ENCODE results near the gene HMGA1.

Gene HMGA1, protein sequence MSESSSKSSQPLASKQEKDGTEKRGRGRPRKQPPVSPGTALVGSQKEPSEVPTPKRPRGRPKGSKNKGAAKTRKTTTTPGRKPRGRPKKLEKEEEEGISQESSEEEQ

GRCh38 chr6:34236443-34237315 lies at the start of gene HMGA1:
Gene HMGA1, plus strand, starts transcription at chr6:34236873. Its CDS starts 3,908 bp downstream, at chr6:34240781.
- DNase-seq, result peak; percentile 66 to 90 (median 77)

DNA sequence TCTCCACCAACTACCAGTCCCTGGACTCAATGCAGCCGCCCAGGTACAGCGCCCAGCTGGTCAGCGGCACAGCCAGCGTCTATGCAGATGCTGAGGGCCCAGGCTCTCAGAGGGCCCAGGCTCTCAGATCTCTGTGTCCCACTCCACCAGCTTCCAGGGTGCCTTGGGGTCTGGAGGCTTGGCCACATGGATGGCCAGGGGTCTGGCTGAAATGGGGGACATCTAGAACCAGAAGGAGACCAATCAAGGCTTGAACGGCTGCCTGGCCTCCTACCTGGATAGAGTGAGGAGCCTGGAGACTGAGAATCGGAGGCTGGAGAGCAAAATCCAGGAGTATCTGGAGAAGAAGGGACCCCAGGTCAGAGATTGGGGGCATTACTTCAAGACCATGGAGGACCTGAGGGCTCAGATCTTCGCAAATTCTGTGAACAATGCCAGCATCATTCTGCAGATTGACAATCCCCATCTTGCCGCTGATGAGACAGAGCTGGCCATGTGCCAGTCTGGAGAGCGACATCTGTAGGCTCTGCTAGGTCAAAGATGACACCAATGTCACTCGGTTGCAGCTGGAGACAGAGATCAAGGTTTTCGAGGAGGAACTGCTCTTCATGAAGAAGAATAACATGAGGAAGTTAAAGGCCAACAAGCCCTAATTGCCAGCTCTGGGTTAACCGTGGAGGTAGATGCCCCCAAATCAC lies 46.7 kb upstream of the HMGA1 start:
- peak in 2 of 4 experiments; percentile 31 to 67 for DNase-seq

GRCh38 chr6:34190504-34191122 lies 46.1 kb upstream of the HMGA1 start:
- no peak for DNase-seq

DNA sequence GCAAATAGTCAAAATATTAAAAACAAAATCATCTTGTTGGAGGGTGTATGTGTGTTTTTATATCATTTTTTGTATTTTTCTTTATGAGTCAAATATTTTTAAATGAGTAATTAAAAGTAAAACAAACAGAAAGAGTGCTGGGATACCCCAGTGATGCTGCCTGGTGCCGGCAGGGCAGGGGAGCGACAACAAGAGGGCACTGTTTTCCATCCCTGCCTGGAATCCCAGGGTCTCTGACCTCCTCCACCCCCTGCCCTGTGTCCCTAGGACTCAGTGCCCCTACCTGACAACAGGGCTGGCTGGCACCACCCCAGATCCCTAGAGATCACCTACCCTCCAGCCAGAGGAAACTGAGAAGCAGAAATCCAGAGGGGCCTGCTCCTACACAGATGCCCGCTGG lies 41.9 kb upstream of the HMGA1 start:
- DNase-seq, result no peak

- no peak for DNase-seq
Measured at GRCh38 chr6:34195726-34196115, 41.0 kb upstream of the HMGA1 start.

GRCh38 chr6:34196116-34196832 lies 40.4 kb upstream of the HMGA1 start:
- peak; percentile 82 to 90 (median 88) for DNase-seq

DNA sequence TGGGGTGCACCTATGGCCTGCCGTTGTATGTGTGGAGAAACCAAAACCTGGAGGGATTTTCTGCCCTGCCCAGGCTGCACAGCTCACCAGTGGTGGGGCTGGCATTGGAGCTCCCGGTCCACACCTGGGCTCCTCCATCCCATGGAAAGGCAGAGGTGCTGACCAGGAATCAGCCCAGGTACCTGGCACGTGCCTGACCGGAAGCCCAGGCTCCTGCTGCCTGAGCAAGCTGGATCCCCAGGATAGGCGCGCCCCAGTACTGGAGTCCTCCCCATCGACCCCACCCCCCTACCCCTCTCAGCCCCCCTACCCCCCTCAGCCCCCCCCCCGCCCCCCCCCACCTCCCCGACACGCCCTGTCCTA lies 39.9 kb upstream of the HMGA1 start:
- no peak for DNase-seq

- no peak for DNase-seq
Measured at GRCh38 chr6:34200340-34200971, 36.2 kb upstream of the HMGA1 start.

- no peak for DNase-seq
Measured at GRCh38 chr6:34201455-34202107, 35.1 kb upstream of the HMGA1 start.

- DNase-seq, result no peak
Measured at GRCh38 chr6:34202329-34203201, 34.1 kb upstream of the HMGA1 start.

GRCh38 chr6:34204693-34205092 lies 32.0 kb upstream of the HMGA1 start:
- no peak for DNase-seq

DNA sequence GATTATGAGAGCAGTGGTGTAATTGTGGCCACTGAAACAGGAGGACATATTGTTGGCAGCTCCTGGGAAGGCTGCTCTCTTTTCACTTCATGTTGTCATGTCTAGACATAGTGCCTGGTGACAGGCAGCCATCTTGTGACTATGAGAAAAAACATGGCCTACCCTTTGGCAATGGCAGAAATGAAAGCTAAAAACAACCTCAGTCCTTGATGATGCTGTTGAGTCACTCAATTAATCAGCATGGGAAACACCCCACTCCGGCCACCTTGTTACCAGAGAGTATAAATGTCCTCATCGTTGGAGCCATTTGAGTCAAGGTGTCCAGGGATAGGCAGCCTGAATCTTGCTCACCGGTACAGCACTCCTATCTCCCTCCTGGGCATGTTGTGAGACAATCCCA lies 31.2 kb upstream of the HMGA1 start:
- DNase-seq, result no peak

GRCh38 chr6:34205916-34206315 lies 30.8 kb upstream of the HMGA1 start:
- no peak for DNase-seq

- DNase-seq, result no peak
Measured at GRCh38 chr6:34206726-34207125, 29.9 kb upstream of the HMGA1 start.

GRCh38 chr6:34207695-34208443 lies 28.8 kb upstream of the HMGA1 start:
- DNase-seq, result no peak

- DNase-seq, result no peak
Measured at GRCh38 chr6:34213772-34214171, 22.9 kb upstream of the HMGA1 start.

- DNase-seq, result no peak
Measured at GRCh38 chr6:34218691-34219090, 18.0 kb upstream of the HMGA1 start.

GRCh38 chr6:34223381-34223955 lies 13.2 kb upstream of the HMGA1 start:
- DNase-seq, result no peak

All from activated naive CD4-positive, alpha-beta T cell (primary cell).